Measurements from ENCODE around the gene DGCR6. TPM values are rescaled to one million over a fixed set of nuclear protein-coding genes. Genes with fewer than 3 reads are reported as not detected.
"Not testable (repeated sequence)": the region's sequence is repeated elsewhere in the genome, so short reads cannot be mapped to it uniquely, and the experiment has no call there.

The DGCR6 gene
- total RNA-seq, 2 experiments from 2014 or later, result 0.96 to 1.1 TPM

- H3K36me3 Mint-ChIP-seq; CTCF ChIA-PET; DNase-seq; H3K9me3 Mint-ChIP-seq (ENCODE audit: low read depth); H3K27ac Mint-ChIP-seq; H3K27me3 Mint-ChIP-seq; H3K4me1 Mint-ChIP-seq; ATAC-seq; H3K4me3 Mint-ChIP-seq: not testable (repeated sequence)
These were observed 53.6 kb downstream of the DGCR6 start for GRCh38 chr22:18959741-18960140.

GRCh38 chr22:18960166-18960820 is 54.2 kb downstream of the DGCR6 start:
- H3K4me1 Mint-ChIP-seq; ATAC-seq; DNase-seq; CTCF ChIA-PET; H3K27me3 Mint-ChIP-seq; H3K9me3 Mint-ChIP-seq (ENCODE audit: low read depth); H3K27ac Mint-ChIP-seq; H3K4me3 Mint-ChIP-seq; H3K36me3 Mint-ChIP-seq: not testable (repeated sequence)

- DNase-seq, result not testable (repeated sequence)
These were observed 55.1 kb downstream of the DGCR6 start for GRCh38 chr22:18961201-18961600.

More at GRCh38 chr22:18961201-18961600, 55.1 kb downstream of the DGCR6 start:
- H3K27me3 Mint-ChIP-seq; H3K9me3 Mint-ChIP-seq (ENCODE audit: low read depth); CTCF ChIA-PET; H3K27ac Mint-ChIP-seq; ATAC-seq; H3K4me1 Mint-ChIP-seq; H3K4me3 Mint-ChIP-seq; H3K36me3 Mint-ChIP-seq: not testable (repeated sequence)

Other genes starting within 250 kb of the DGCR6 start
- gene PRODH, start 30.0 kb downstream of the DGCR6 start, total RNA-seq, result 1 to 10 TPM in 1 of 2 experiments, not detected in 1; 1.0 TPM
- 10 to 100 TPM; 27.8 TPM for gene DGCR2, start 216.1 kb downstream of the DGCR6 start, total RNA-seq
- gene TSSK2, start 225.0 kb downstream of the DGCR6 start, total RNA-seq, result not detected
- 10 to 100 TPM; 19.8 to 21.4 TPM for gene ESS2, start 238.3 kb downstream of the DGCR6 start, total RNA-seq
- not detected for gene GSC2, start 244.0 kb downstream of the DGCR6 start, total RNA-seq